ENCODE measurements around the gene SERTAD1.

The SERTAD1 gene

GRCh38 chr19:40383668-40384248 is 42.0 kb downstream of the SERTAD1 start:
- DNase-seq (ENCODE audit: low read depth, low spot score) = no peak
- no peak overlapping the region for H3K4me3 ChIP-seq (ENCODE audit: low read depth, low read length)
- TF ChIP-seq CTCF (IDR thresholded peaks at IDR 0.05; ENCODE audit: low read depth, low read length) = no peak
- in situ Hi-C loops (cut with HindIII; ENCODE audit: low sequenced_read_pairs) = no loop called here

GRCh38 chr19:40381321-40381720 is 44.5 kb downstream of the SERTAD1 start:
- in situ Hi-C loops (cut with HindIII; ENCODE audit: low sequenced_read_pairs) = no loop called here
- no peak overlapping the region for H3K4me3 ChIP-seq (ENCODE audit: low read depth, low read length)
- TF ChIP-seq CTCF (IDR thresholded peaks at IDR 0.05; ENCODE audit: low read depth, low read length) = no peak
- DNase-seq (ENCODE audit: low read depth, low spot score) = no peak

GRCh38 chr19:40380199-40381037 is 45.4 kb downstream of the SERTAD1 start:
- DNase-seq (ENCODE audit: low read depth, low spot score) = no peak
- TF ChIP-seq CTCF (IDR thresholded peaks at IDR 0.05; ENCODE audit: low read depth, low read length) = no peak
- no peak overlapping the region for H3K4me3 ChIP-seq (ENCODE audit: low read depth, low read length)
- in situ Hi-C loops (cut with HindIII; ENCODE audit: low sequenced_read_pairs) = no loop called here

- in situ Hi-C loops (cut with HindIII; ENCODE audit: low sequenced_read_pairs) = no loop called here
- no peak overlapping the region for H3K4me3 ChIP-seq (ENCODE audit: low read depth, low read length)
- TF ChIP-seq CTCF (IDR thresholded peaks at IDR 0.05; ENCODE audit: low read depth, low read length) = no peak
- DNase-seq (ENCODE audit: low read depth, low spot score) = no peak
These were observed 46.2 kb downstream of the SERTAD1 start for GRCh38 chr19:40379446-40380198.

GRCh38 chr19:40378509-40378908 is 47.3 kb downstream of the SERTAD1 start:
- DNase-seq (ENCODE audit: low read depth, low spot score) = no peak
- in situ Hi-C loops (cut with HindIII; ENCODE audit: low sequenced_read_pairs) = no loop called here
- no peak for TF ChIP-seq CTCF (IDR thresholded peaks at IDR 0.05; ENCODE audit: low read depth, low read length)
- H3K4me3 ChIP-seq (ENCODE audit: low read depth, low read length) = no peak overlapping the region

GRCh38 chr19:40377876-40378385 is 47.9 kb downstream of the SERTAD1 start:
- DNase-seq (ENCODE audit: low read depth, low spot score) = no peak
- TF ChIP-seq CTCF (IDR thresholded peaks at IDR 0.05; ENCODE audit: low read depth, low read length) = no peak
- H3K4me3 ChIP-seq (ENCODE audit: low read depth, low read length) = no peak overlapping the region
- in situ Hi-C loops (cut with HindIII; ENCODE audit: low sequenced_read_pairs) = no loop called here
